ENCODE measurements around the gene RNU5B-1. TPM values are rescaled to one million over a fixed set of nuclear protein-coding genes. Genes with fewer than 3 reads are reported as not detected.

Gene RNU5B-1
- total and polyA plus RNA-seq, 9 of the 15 experiments (the other 6 are each of a cell fraction or from before 2014, with no cell fraction given): 14.2 TPM; not detected in 8

- no TSS peak for BruUV-seq (replicated peaks)
- DNase-seq (ENCODE audit: extremely low read depth in 1 of 4, low spot score in 3 of 4) (no peak), ATAC-seq (no peak), FAIRE-seq (no peak)
- TF ChIP-seq ARID1B (IDR thresholded peaks at IDR 0.05) (peak; percentile 31), BCOR (IDR thresholded peaks at IDR 0.05) (0 out of 2 replicates have a peak, but pooled peaks have one; percentile 15), RUNX1 (IDR thresholded peaks at IDR 0.05; ENCODE audit: low read depth) (no peak), PKNOX1 (IDR thresholded peaks at IDR 0.05) (peak; percentile 62), ZNF121 (CRISPR knock-in tag; conservative IDR thresholded peaks at IDR 0.05) (0 out of 2 replicates have a peak, but pooled peaks have one; percentile 35), SOX6 (IDR thresholded peaks at IDR 0.05) (0 out of 2 replicates have a peak, but pooled peaks have one; percentile 57), ELF2 (CRISPR knock-in tag; IDR thresholded peaks at IDR 0.05) (0 out of 2 replicates have a peak, but pooled peaks have one; percentile 20), BRD9 (IDR thresholded peaks at IDR 0.05; ENCODE audit: low read depth, partially characterized antibody) (no peak)
- Histone ChIP-seq H3K79me2 (ENCODE audit: control insufficient read depth, insufficient read depth, low read length) (peaks cover 4% of the 10 kb centered on the region; the same call in 1 of the 3 replicates), H3K4me2 (ENCODE audit: insufficient read depth, low read length) (no peak overlapping the region), H3K4me3 (no peak overlapping the region), H2AFZ (ENCODE audit: low read depth, low read length) (no peak overlapping the region), H4K20me1 (replicated peaks; ENCODE audit: control insufficient read depth, insufficient read depth, low read length) (no peaks in the 10 kb centered on the region), H3K9me1 (ENCODE audit: control insufficient read depth, insufficient read depth, low read length) (no peaks in the 10 kb centered on the region), H3K9ac (ENCODE audit: insufficient read depth in 1 of 2, low read depth in 2 of 2, low read length in 2 of 2) (no peak overlapping the region), H3K9me3 (replicated peaks; ENCODE audit: control insufficient read depth, insufficient read depth, low read depth, low read length) (no peaks in the 10 kb centered on the region), H3K27ac (ENCODE audit: extremely low read depth, low read depth, low read length) (no peak overlapping the region), H3K27me3 (ENCODE audit: control insufficient read depth in 2 of 2, insufficient read depth in 2 of 2, low read length in 2 of 2) (no peaks in the 10 kb centered on the region), H3K4me1 (replicated peaks in 1 of 2; ENCODE audit: control insufficient read depth in 2 of 2, insufficient read depth in 2 of 2, low read length in 2 of 2) (peaks cover 10 to 17% of the 10 kb centered on the region in 2 experiments; a peak in 4 of 5 replicates), H3K36me3 (ENCODE audit: control insufficient read depth, insufficient read depth, low read length) (no peaks in the 10 kb centered on the region)
- ChIA-PET POLR2A (interaction anchor here (8.4 kb wide), 1 partner anchor 16 kb away, joined by 91 read pairs; the partner anchor contains the start of gene RNU5B-1), CTCF (ENCODE audit: low intra/inter-chr PET ratio) (no interaction called here)
- intact Hi-C loops (cut with micrococcal nuclease): no loop called here
- in situ Hi-C loops (cut with MboI): no loop called here
- 53% methylated on average over 5 of the region's 7 CpGs for WGBS (ENCODE audit: insufficient coverage, low coverage, missing lambda C conversion rate)
These were observed 15.1 kb upstream of the RNU5B-1 start for GRCh38 chr15:65289261-65289854.

Data from K562 (cell line).